ENCODE measurements around the gene ESR2. TPM values are rescaled to one million over a fixed set of nuclear protein-coding genes. Genes with fewer than 3 reads are reported as not detected.

Gene ESR2
- total RNA-seq, 1 donor from 2014 or later: 0.16 TPM

- no peak for FAIRE-seq
- Histone ChIP-seq H3K4me2 (ENCODE audit: low read length) (no peak overlapping the region), H3K27me3 (ENCODE audit: insufficient read depth, low read length) (no peaks in the 10 kb centered on the region), H3K27ac (ENCODE audit: low read depth, low read length) (no peak overlapping the region), H3K9me3 (ENCODE audit: insufficient read depth, low read depth, low read length) (no peaks in the 10 kb centered on the region), H3K4me3 (ENCODE audit: insufficient read depth, low read depth, low read length) (no peak overlapping the region), H4K20me1 (ENCODE audit: insufficient read depth, low read length) (no peaks in the 10 kb centered on the region), H3K4me1 (ENCODE audit: insufficient read depth, low read length) (no peaks in the 10 kb centered on the region), H3K36me3 (ENCODE audit: insufficient read depth, low read length) (peaks cover 2% of the 10 kb centered on the region), H3K9ac (ENCODE audit: low read length) (no peak overlapping the region), H2AFZ (ENCODE audit: low read depth, low read length) (no peak overlapping the region), H3K79me2 (ENCODE audit: insufficient read depth, low read length) (no peaks in the 10 kb centered on the region)
- TF ChIP-seq CTCF (IDR thresholded peaks at IDR 0.05; ENCODE audit: insufficient read depth, low read depth, low read length) (no peak), EZH2 (IDR thresholded peaks at IDR 0.05; ENCODE audit: insufficient read depth, low read length) (no peak)
- DNase-seq (ENCODE audit: low read depth): no peak
- no peak overlapping the region for H3K27ac Mint-ChIP-seq (ENCODE audit: unreplicated experiment)
- H3K9me3 Mint-ChIP-seq (ENCODE audit: unreplicated experiment): no peaks in the 10 kb centered on the region
- H3K4me1 Mint-ChIP-seq (ENCODE audit: low read depth, unreplicated experiment): peaks cover 21% of the 10 kb centered on the region
- H3K36me3 Mint-ChIP-seq (ENCODE audit: low read depth, unreplicated experiment): peaks cover 2% of the 10 kb centered on the region
- no peak overlapping the region for H3K4me3 Mint-ChIP-seq (ENCODE audit: unreplicated experiment)
- peaks cover 3% of the 10 kb centered on the region for H3K27me3 Mint-ChIP-seq (ENCODE audit: low read depth, unreplicated experiment)
Observed at GRCh38 chr14:64217834-64218233, 76.3 kb downstream of the ESR2 start.

GRCh38 chr14:64217308-64217707 is 76.9 kb downstream of the ESR2 start:
- peaks cover 2% of the 10 kb centered on the region for H3K36me3 ChIP-seq (ENCODE audit: insufficient read depth, low read length)
- Mint-ChIP-seq H3K4me1 (ENCODE audit: low read depth, unreplicated experiment) (peaks cover 26% of the 10 kb centered on the region), H3K36me3 (ENCODE audit: low read depth, unreplicated experiment) (peaks cover 2% of the 10 kb centered on the region), H3K27me3 (ENCODE audit: low read depth, unreplicated experiment) (peaks cover 3% of the 10 kb centered on the region), H3K4me3 (ENCODE audit: unreplicated experiment) (no peak overlapping the region), H3K9me3 (ENCODE audit: unreplicated experiment) (no peaks in the 10 kb centered on the region), H3K27ac (ENCODE audit: unreplicated experiment) (no peak overlapping the region)
- DNase-seq (ENCODE audit: low read depth) (no peak), FAIRE-seq (no peak)
- no peak overlapping the region for H2AFZ ChIP-seq (ENCODE audit: low read depth, low read length)
- H3K4me2 ChIP-seq (ENCODE audit: low read length): no peak overlapping the region
- H3K27me3 ChIP-seq (ENCODE audit: insufficient read depth, low read length): no peaks in the 10 kb centered on the region
- TF ChIP-seq CTCF (IDR thresholded peaks at IDR 0.05; ENCODE audit: insufficient read depth, low read depth, low read length): no peak
- TF ChIP-seq EZH2 (IDR thresholded peaks at IDR 0.05; ENCODE audit: insufficient read depth, low read length): no peak
- H3K4me1 ChIP-seq (ENCODE audit: insufficient read depth, low read length): no peaks in the 10 kb centered on the region
- H3K9ac ChIP-seq (ENCODE audit: low read length): no peak overlapping the region
- H4K20me1 ChIP-seq (ENCODE audit: insufficient read depth, low read length): no peaks in the 10 kb centered on the region
- H3K27ac ChIP-seq (ENCODE audit: low read depth, low read length): no peak overlapping the region
- H3K79me2 ChIP-seq (ENCODE audit: insufficient read depth, low read length): no peaks in the 10 kb centered on the region
- H3K9me3 ChIP-seq (ENCODE audit: insufficient read depth, low read depth, low read length): no peaks in the 10 kb centered on the region
- H3K4me3 ChIP-seq (ENCODE audit: insufficient read depth, low read depth, low read length): no peak overlapping the region

- Histone ChIP-seq H3K4me3 (ENCODE audit: insufficient read depth, low read depth, low read length) (no peak overlapping the region), H3K36me3 (ENCODE audit: insufficient read depth, low read length) (peaks cover 2% of the 10 kb centered on the region), H3K79me2 (ENCODE audit: insufficient read depth, low read length) (no peaks in the 10 kb centered on the region), H3K9me3 (ENCODE audit: insufficient read depth, low read depth, low read length) (no peaks in the 10 kb centered on the region), H2AFZ (ENCODE audit: low read depth, low read length) (no peak overlapping the region), H3K4me2 (ENCODE audit: low read length) (no peak overlapping the region), H3K27me3 (ENCODE audit: insufficient read depth, low read length) (no peaks in the 10 kb centered on the region), H3K4me1 (ENCODE audit: insufficient read depth, low read length) (no peaks in the 10 kb centered on the region), H3K27ac (ENCODE audit: low read depth, low read length) (no peak overlapping the region), H4K20me1 (ENCODE audit: insufficient read depth, low read length) (no peaks in the 10 kb centered on the region), H3K9ac (ENCODE audit: low read length) (no peak overlapping the region)
- no peaks in the 10 kb centered on the region for H3K27me3 Mint-ChIP-seq (ENCODE audit: low read depth, unreplicated experiment)
- H3K9me3 Mint-ChIP-seq (ENCODE audit: unreplicated experiment): no peaks in the 10 kb centered on the region
- FAIRE-seq (no peak), DNase-seq (ENCODE audit: low read depth) (no peak)
- peaks cover 2% of the 10 kb centered on the region for H3K36me3 Mint-ChIP-seq (ENCODE audit: low read depth, unreplicated experiment)
- no peak for TF ChIP-seq CTCF (IDR thresholded peaks at IDR 0.05; ENCODE audit: insufficient read depth, low read depth, low read length)
- H3K4me3 Mint-ChIP-seq (ENCODE audit: unreplicated experiment): no peak overlapping the region
- H3K27ac Mint-ChIP-seq (ENCODE audit: unreplicated experiment): no peak overlapping the region
- H3K4me1 Mint-ChIP-seq (ENCODE audit: low read depth, unreplicated experiment): peaks cover 28% of the 10 kb centered on the region
Observed at GRCh38 chr14:64215978-64216377, 78.2 kb downstream of the ESR2 start.

All from astrocyte (in vitro differentiated cells and primary cell).